ENCODE data around the gene GALNT9. TPM values are rescaled to one million over a fixed set of nuclear protein-coding genes. Genes with fewer than 3 reads are reported as not detected.
"Not testable (repeated sequence)": the region's sequence is repeated elsewhere in the genome, so short reads cannot be mapped to it uniquely, and the experiment has no call there.

The GALNT9 gene
- total RNA-seq, 2 experiments from 2014 or later: 0.30 TPM; not detected in 1

- intact Hi-C loops (cut with DNase I, micrococcal nuclease); ATAC-seq; H3K27ac Mint-ChIP-seq; H3K9me3 Mint-ChIP-seq (ENCODE audit: low read depth); POLR2A ChIA-PET; H3K27me3 Mint-ChIP-seq; H3K4me3 Mint-ChIP-seq; H3K4me1 Mint-ChIP-seq; H3K36me3 Mint-ChIP-seq (ENCODE audit: low read depth); CTCF ChIA-PET; DNase-seq: not testable (repeated sequence)
These were observed 63.6 kb downstream of the GALNT9 start for GRCh38 chr12:132265822-132266221.

- no peaks in the 10 kb centered on the region for H3K36me3 Mint-ChIP-seq (ENCODE audit: low read depth)
- no peak overlapping the region for H3K27ac Mint-ChIP-seq
- CTCF ChIA-PET: no interaction called here
- DNase-seq: no peak
- ATAC-seq: no peak
- POLR2A ChIA-PET: no interaction called here
- no peak overlapping the region for H3K4me3 Mint-ChIP-seq
- no peaks in the 10 kb centered on the region for H3K27me3 Mint-ChIP-seq
- intact Hi-C loops (cut with DNase I, micrococcal nuclease): no loop called here
- no peaks in the 10 kb centered on the region for H3K4me1 Mint-ChIP-seq
- H3K9me3 Mint-ChIP-seq (ENCODE audit: low read depth): no peaks in the 10 kb centered on the region
These were observed 64.2 kb downstream of the GALNT9 start for GRCh38 chr12:132265056-132265800.

GRCh38 chr12:132264086-132265010 is 65.0 kb downstream of the GALNT9 start:
- ATAC-seq (no peak), DNase-seq (no peak)
- no peaks in the 10 kb centered on the region for H3K27me3 Mint-ChIP-seq
- H3K4me3 Mint-ChIP-seq: no peak overlapping the region
- H3K4me1 Mint-ChIP-seq: no peaks in the 10 kb centered on the region
- ChIA-PET CTCF (no interaction called here), POLR2A (no interaction called here)
- H3K9me3 Mint-ChIP-seq (ENCODE audit: low read depth): no peaks in the 10 kb centered on the region
- H3K36me3 Mint-ChIP-seq (ENCODE audit: low read depth): no peaks in the 10 kb centered on the region
- intact Hi-C loops (cut with DNase I, micrococcal nuclease): no loop called here
- no peak overlapping the region for H3K27ac Mint-ChIP-seq

- Mint-ChIP-seq H3K27me3 (no peaks in the 10 kb centered on the region), H3K27ac (no peak overlapping the region), H3K36me3 (ENCODE audit: low read depth) (no peaks in the 10 kb centered on the region), H3K9me3 (ENCODE audit: low read depth) (no peaks in the 10 kb centered on the region), H3K4me1 (no peaks in the 10 kb centered on the region), H3K4me3 (no peak overlapping the region)
- DNase-seq (no peak), ATAC-seq (no peak)
- ChIA-PET CTCF (no interaction called here), POLR2A (interaction anchor here (0.7 kb wide), 1 partner anchor 80 kb away, joined by 3 read pairs; no protein-coding TSS in a partner anchor)
- intact Hi-C loops (cut with DNase I, micrococcal nuclease): no loop called here
These were observed 65.8 kb downstream of the GALNT9 start for GRCh38 chr12:132263451-132264049.

GRCh38 chr12:132263061-132263360 is 66.4 kb downstream of the GALNT9 start:
- DNase-seq (no peak), ATAC-seq (no peak)
- intact Hi-C loops (cut with DNase I, micrococcal nuclease): no loop called here
- no peaks in the 10 kb centered on the region for H3K4me1 Mint-ChIP-seq
- H3K27me3 Mint-ChIP-seq: no peaks in the 10 kb centered on the region
- CTCF ChIA-PET: no interaction called here
- H3K4me3 Mint-ChIP-seq: no peak overlapping the region
- H3K36me3 Mint-ChIP-seq (ENCODE audit: low read depth): no peaks in the 10 kb centered on the region
- no peaks in the 10 kb centered on the region for H3K9me3 Mint-ChIP-seq (ENCODE audit: low read depth)
- no peak overlapping the region for H3K27ac Mint-ChIP-seq
- POLR2A ChIA-PET: interaction anchor here (0.7 kb wide), 1 partner anchor 80 kb away, joined by 3 read pairs; no protein-coding TSS in a partner anchor

GRCh38 chr12:132262256-132263060 is 66.9 kb downstream of the GALNT9 start:
- POLR2A ChIA-PET: interaction anchor here (0.7 kb wide), 1 partner anchor 79 kb away, joined by 3 read pairs; no protein-coding TSS in a partner anchor
- CTCF ChIA-PET: interaction anchor here (0.7 kb wide), 1 partner anchor 155 kb away, joined by 3 read pairs; no protein-coding TSS in a partner anchor
- H3K4me1 Mint-ChIP-seq: no peaks in the 10 kb centered on the region
- no peaks in the 10 kb centered on the region for H3K36me3 Mint-ChIP-seq (ENCODE audit: low read depth)
- H3K9me3 Mint-ChIP-seq (ENCODE audit: low read depth): no peaks in the 10 kb centered on the region
- no peak overlapping the region for H3K4me3 Mint-ChIP-seq
- H3K27ac Mint-ChIP-seq: no peak overlapping the region
- intact Hi-C loops (cut with DNase I, micrococcal nuclease): no loop called here
- H3K27me3 Mint-ChIP-seq: no peaks in the 10 kb centered on the region
- no peak for DNase-seq
- ATAC-seq: no peak

- H3K27ac Mint-ChIP-seq: no peak overlapping the region
- H3K36me3 Mint-ChIP-seq (ENCODE audit: low read depth): no peaks in the 10 kb centered on the region
- no peaks in the 10 kb centered on the region for H3K9me3 Mint-ChIP-seq (ENCODE audit: low read depth)
- ChIA-PET CTCF (interaction anchor here (0.7 kb wide), 1 partner anchor 154 kb away, joined by 3 read pairs; no protein-coding TSS in a partner anchor), POLR2A (no interaction called here)
- no peak for DNase-seq
- no peak for ATAC-seq
- intact Hi-C loops (cut with DNase I, micrococcal nuclease): no loop called here
- no peak overlapping the region for H3K4me3 Mint-ChIP-seq
- no peaks in the 10 kb centered on the region for H3K4me1 Mint-ChIP-seq
- H3K27me3 Mint-ChIP-seq: no peaks in the 10 kb centered on the region
These were observed 67.9 kb downstream of the GALNT9 start for GRCh38 chr12:132261328-132262138.

- POLR2A ChIA-PET: no interaction called here
- Mint-ChIP-seq H3K27me3 (no peaks in the 10 kb centered on the region), H3K27ac (no peak overlapping the region), H3K9me3 (ENCODE audit: low read depth) (no peaks in the 10 kb centered on the region), H3K4me3 (no peak overlapping the region), H3K36me3 (ENCODE audit: low read depth) (no peaks in the 10 kb centered on the region), H3K4me1 (no peaks in the 10 kb centered on the region)
- DNase-seq: no peak
- no peak for ATAC-seq
- CTCF ChIA-PET: no interaction called here
- intact Hi-C loops (cut with DNase I, micrococcal nuclease): no loop called here
These were observed 68.7 kb downstream of the GALNT9 start for GRCh38 chr12:132260721-132261120.

GRCh38 chr12:132259872-132260695 is 69.3 kb downstream of the GALNT9 start:
- Mint-ChIP-seq H3K27ac (no peak overlapping the region), H3K4me1 (no peaks in the 10 kb centered on the region), H3K4me3 (no peak overlapping the region), H3K36me3 (ENCODE audit: low read depth) (no peaks in the 10 kb centered on the region), H3K27me3 (no peaks in the 10 kb centered on the region), H3K9me3 (ENCODE audit: low read depth) (no peaks in the 10 kb centered on the region)
- POLR2A ChIA-PET: no interaction called here
- intact Hi-C loops (cut with DNase I, micrococcal nuclease): no loop called here
- ATAC-seq (no peak), DNase-seq (no peak)
- CTCF ChIA-PET: no interaction called here

- ATAC-seq: no peak
- no peaks in the 10 kb centered on the region for H3K4me1 Mint-ChIP-seq
- CTCF ChIA-PET: no interaction called here
- no peak overlapping the region for H3K27ac Mint-ChIP-seq
- no peak for DNase-seq
- H3K36me3 Mint-ChIP-seq (ENCODE audit: low read depth): no peaks in the 10 kb centered on the region
- intact Hi-C loops (cut with DNase I, micrococcal nuclease): no loop called here
- H3K4me3 Mint-ChIP-seq: no peak overlapping the region
- POLR2A ChIA-PET: no interaction called here
- no peaks in the 10 kb centered on the region for H3K27me3 Mint-ChIP-seq
- H3K9me3 Mint-ChIP-seq (ENCODE audit: low read depth): no peaks in the 10 kb centered on the region
These were observed 70.0 kb downstream of the GALNT9 start for GRCh38 chr12:132259364-132259871.
